Measurements from ENCODE around the gene STRAP. TPM values are rescaled to one million over a fixed set of nuclear protein-coding genes. Genes with fewer than 3 reads are reported as not detected.

The STRAP gene
- total and polyA plus RNA-seq, 9 of the 15 experiments (the other 6 are each of a cell fraction or from before 2014, with no cell fraction given), result 58.5 to 134 (median 89.5) TPM

GRCh38 chr12:15858353-15858752 is 23.8 kb upstream of the STRAP start:
- WGBS (ENCODE audit: insufficient coverage, low coverage, missing lambda C conversion rate), result 0% methylated on average over 1 of the region's 2 CpGs
- Histone ChIP-seq H4K20me1 (replicated peaks; ENCODE audit: control insufficient read depth, insufficient read depth, low read length) (no peaks in the 10 kb centered on the region), H3K79me2 (ENCODE audit: control insufficient read depth, insufficient read depth, low read length) (no peaks in the 10 kb centered on the region), H3K9me3 (replicated peaks; ENCODE audit: control insufficient read depth, insufficient read depth, low read depth, low read length) (no peaks in the 10 kb centered on the region), H3K9ac (ENCODE audit: insufficient read depth in 1 of 2, low read depth in 2 of 2, low read length in 2 of 2) (no peak overlapping the region), H3K4me2 (ENCODE audit: insufficient read depth, low read length) (no peak overlapping the region), H3K27me3 (ENCODE audit: control insufficient read depth in 2 of 2, insufficient read depth in 2 of 2, low read length in 2 of 2) (no peaks in the 10 kb centered on the region), H3K4me3 (no peak overlapping the region), H2AFZ (ENCODE audit: low read depth, low read length) (no peak overlapping the region), H3K4me1 (replicated peaks in 1 of 2; ENCODE audit: control insufficient read depth in 2 of 2, insufficient read depth in 2 of 2, low read length in 2 of 2) (no peaks in the 10 kb centered on the region), H3K9me1 (ENCODE audit: control insufficient read depth, insufficient read depth, low read length) (no peaks in the 10 kb centered on the region), H3K36me3 (ENCODE audit: control insufficient read depth, insufficient read depth, low read length) (no peaks in the 10 kb centered on the region), H3K27ac (ENCODE audit: extremely low read depth, low read depth, low read length) (no peak overlapping the region)
- no peak for TF ChIP-seq ZNF407 (IDR thresholded peaks at IDR 0.05; ENCODE audit: low read depth)
- no peak for TF ChIP-seq SNRNP70 (optimal IDR thresholded peaks at IDR 0.05; ENCODE audit: low read depth, low read length)
- no peak for TF ChIP-seq FOSL1 (tag; conservative IDR thresholded peaks at IDR 0.05)
- no peak for TF ChIP-seq EP300 (IDR thresholded peaks at IDR 0.05; ENCODE audit: low read length)
- no peak for TF ChIP-seq FOXA3 (CRISPR knock-in tag; conservative IDR thresholded peaks at IDR 0.05 in 1 of 2, IDR thresholded peaks at IDR 0.05 in 1 of 2)
- TF ChIP-seq GMEB1 (CRISPR knock-in tag; IDR thresholded peaks at IDR 0.05), result no peak
- no peak for TF ChIP-seq ATF7 (IDR thresholded peaks at IDR 0.05)
- TF ChIP-seq NR4A1 (CRISPR knock-in tag; IDR thresholded peaks at IDR 0.05), result no peak
- no peak for TF ChIP-seq NR4A1 (tag; IDR thresholded peaks at IDR 0.05)
- TF ChIP-seq ZZZ3 (IDR thresholded peaks at IDR 0.05), result no peak
- TF ChIP-seq DPF2 (IDR thresholded peaks at IDR 0.05), result no peak
- TF ChIP-seq MEF2A (IDR thresholded peaks at IDR 0.05; ENCODE audit: control insufficient read depth, low read depth, low read length), result no peak
- intact Hi-C loops (cut with micrococcal nuclease), result loop anchor here (5.0 kb wide), 1 partner anchor 581 kb away; no protein-coding TSS in a partner anchor
- ChIA-PET CTCF (ENCODE audit: low intra/inter-chr PET ratio) (no interaction called here), POLR2A (no interaction called here)
- DNase-seq (ENCODE audit: extremely low read depth in 1 of 4, low spot score in 3 of 4) (no peak), ATAC-seq (no peak), FAIRE-seq (no peak)
- no TSS peak for BruUV-seq (replicated peaks)
- in situ Hi-C loops (cut with MboI), result loop anchor here (10.0 kb wide), 1 partner anchor 584 kb away; no protein-coding TSS in a partner anchor
